NCI-H1417 (cell line): ENCODE measurements around the gene WDR43.

Experiments
- DNase-seq, 3 experiments: peaks; one replicate each; lab custom pipeline; 2025; lab: John Stamatoyannopoulos, UW

Gene WDR43, protein sequence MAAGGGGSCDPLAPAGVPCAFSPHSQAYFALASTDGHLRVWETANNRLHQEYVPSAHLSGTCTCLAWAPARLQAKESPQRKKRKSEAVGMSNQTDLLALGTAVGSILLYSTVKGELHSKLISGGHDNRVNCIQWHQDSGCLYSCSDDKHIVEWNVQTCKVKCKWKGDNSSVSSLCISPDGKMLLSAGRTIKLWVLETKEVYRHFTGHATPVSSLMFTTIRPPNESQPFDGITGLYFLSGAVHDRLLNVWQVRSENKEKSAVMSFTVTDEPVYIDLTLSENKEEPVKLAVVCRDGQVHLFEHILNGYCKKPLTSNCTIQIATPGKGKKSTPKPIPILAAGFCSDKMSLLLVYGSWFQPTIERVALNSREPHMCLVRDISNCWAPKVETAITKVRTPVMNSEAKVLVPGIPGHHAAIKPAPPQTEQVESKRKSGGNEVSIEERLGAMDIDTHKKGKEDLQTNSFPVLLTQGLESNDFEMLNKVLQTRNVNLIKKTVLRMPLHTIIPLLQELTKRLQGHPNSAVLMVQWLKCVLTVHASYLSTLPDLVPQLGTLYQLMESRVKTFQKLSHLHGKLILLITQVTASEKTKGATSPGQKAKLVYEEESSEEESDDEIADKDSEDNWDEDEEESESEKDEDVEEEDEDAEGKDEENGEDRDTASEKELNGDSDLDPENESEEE

DNA sequence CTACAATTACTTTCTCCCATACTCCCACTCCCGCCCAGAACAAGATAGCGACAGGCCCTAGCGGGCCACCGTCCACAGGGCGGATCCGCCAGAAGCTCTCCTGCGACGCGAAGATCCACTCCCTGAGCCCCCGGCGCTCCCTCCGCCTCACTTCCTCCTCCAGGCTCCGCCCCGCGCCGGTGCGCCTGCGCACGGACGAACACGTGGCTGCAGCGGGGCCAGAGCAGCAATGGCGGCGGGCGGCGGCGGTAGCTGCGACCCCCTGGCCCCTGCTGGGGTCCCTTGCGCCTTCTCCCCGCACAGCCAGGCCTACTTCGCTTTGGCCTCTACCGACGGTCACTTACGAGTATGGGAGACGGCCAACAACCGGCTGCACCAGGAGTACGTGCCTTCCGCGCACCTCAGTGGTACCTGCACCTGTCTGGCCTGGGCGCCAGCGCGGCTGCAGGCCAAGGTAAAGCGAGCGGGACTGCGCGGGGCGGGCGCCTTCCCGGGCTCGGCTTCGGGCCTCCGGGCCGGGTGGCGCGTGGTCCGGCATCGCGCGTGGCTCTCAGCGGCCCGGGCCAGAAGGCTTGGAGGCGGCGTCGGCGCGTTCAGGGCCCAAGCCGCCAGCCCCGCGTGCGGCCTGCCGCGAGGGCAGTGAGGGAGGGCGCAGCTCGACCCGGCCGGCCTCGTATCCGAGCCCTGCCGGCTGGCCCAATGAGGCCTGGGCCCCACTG lies at the start of gene WDR43:
Gene WDR43, plus strand, starts transcription at position 198 of the 719 bp plus-strand sequence. Its CDS starts 32 bp downstream, at position 230.
- peak; percentile 99 for DNase-seq

DNA sequence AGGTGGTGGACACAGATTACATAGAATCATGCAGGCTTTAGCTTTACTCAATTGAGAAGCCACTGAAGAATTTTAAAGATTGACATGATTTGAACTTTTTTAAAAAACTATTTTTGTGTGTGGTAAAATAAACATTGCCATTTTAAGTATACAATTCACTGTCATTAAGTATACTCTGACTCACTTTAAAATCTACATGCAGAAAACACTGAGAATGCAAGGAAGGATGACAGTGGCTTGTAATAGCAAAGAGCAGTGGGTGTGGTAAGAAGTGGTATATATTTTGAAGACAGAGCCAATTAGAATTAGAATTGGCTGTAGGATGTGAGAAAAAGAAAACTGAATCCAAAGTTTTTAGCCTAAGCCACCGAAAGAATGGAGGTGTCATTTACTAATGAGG lies 39.3 kb upstream of the WDR43 start:
- DNase-seq = no peak

DNA sequence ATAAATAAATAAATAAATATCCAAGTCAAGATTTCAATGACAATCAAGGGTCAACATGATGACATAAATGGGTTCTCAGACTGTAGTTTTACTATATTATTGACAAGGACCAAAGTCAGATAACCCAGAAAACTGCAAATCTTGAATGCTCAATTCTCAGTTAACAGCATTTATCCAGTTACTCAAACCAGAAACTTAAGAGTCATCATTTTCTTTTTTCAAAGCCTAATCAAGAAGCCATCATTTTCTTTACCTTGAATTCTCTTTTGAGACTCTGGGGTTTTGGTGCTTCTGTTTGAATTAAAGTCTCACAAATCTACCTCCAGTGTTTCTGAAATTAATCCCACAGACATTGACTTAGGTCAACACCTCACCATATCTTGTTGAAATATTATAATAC lies 38.5 kb upstream of the WDR43 start:
- no peak for DNase-seq

DNA sequence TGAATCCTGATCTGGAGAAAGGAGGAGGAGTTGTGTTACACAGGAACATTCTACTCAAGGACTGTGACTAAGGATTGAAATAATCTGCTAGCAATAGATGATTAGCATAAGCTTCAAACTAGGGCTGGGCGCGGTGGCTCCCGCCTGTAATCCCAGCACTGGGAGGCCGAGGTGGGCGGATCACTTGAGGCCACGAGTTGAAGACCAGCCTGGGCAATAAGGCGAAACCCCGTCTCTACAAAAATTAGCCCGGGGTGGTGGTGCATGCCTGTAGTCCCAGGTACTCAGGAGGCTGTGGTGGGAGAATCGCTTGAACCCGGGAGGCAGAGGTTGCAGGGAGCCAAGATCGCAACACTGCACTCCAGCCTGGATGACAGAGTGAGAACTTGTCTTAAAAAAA lies 25.9 kb upstream of the WDR43 start:
- DNase-seq = no peak

DNA sequence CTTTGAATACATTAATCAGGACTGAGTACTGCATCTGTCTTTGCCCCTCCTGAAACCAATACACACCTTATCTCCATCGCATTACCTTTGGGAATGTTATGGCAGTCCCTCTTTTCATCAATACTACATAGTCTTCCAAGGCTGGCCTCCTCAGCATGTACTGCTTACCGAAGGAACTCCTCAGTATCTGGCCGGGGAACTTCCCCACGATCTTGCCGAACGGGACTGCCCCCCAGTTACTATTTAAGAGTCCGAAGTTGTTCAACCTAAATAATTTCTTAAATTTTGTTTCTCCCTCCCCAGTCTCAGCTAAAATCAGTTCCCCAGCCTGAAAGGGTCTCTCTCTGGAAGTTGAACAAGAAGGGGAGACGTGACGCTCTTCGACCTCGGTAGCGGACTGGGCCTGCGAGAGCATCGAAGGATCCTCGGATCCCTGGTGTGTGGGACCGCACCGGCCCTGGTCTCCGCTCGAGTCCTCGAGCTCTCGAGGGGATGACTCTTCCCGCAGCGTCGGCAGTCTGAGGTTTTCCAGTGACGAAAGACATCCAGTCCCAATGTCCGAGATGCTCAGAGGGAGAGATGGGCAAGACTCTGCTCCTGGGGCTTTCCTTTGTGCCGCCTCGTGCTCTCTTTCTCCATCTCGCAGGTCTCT lies 24.8 kb upstream of the WDR43 start:
- DNase-seq = peak in 1 of 3 experiments; percentile 53

DNA sequence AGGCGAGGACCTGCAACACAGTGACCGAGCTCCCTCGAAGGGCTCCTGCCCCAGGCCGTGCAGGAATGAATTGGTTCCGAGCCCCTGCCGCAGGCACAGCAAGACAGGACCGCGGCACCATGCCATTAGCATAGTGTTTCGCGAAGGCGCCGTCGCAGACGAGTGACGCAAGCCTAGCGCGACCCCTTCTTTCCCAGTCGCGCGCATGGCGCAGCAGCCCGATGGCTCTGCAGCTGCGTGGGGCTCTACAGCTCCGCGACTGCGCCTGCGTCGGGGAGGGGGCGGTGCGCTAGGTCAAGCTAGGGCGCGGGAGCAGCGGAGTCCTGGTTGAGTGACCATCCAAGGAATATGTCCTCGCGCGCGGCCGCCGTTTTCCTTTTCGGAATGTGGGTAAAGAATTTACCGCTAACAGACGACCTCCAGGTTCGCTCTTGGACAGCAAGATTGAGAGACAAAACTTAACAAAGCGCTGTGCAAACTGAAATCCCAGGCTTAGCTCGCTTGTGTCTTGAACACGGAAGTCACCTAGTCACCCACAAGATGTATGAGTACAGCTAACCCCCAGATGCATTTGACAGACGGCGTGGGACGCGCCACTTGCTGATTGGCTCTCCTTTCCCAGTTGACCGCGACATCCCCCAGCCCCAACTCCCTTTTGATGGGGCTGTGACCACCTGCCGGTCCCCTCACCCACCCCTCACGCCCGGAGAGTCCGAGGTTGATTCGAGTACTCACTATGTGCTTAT lies 24.1 kb upstream of the WDR43 start, which contains the start of gene TRMT61B:
Gene TRMT61B, minus strand, starts transcription at position 164 of the 746 bp plus-strand sequence. Its CDS starts 32 bp downstream, at position 132.
- DNase-seq = peak; percentile 97 to 98 (median 98)

DNA sequence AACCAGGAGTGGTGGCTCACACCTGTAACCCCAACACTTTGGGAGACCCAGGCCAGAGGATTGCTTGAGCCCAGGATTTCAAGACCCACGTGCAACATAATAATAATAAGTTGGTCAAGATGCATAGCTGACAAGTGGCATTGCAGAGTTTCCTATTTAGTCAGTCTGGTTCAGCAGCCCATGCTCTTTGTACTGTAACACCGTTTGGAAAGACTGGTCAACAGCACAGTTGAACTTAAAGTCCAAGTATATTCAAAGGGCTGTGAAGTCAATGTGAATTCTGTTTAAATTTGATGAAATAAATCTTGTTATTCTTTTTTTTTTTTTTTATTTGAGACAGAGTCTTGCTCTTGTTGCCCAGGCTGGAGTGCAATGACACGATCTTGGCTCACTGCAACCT lies 22.8 kb upstream of the WDR43 start:
- DNase-seq = no peak

DNA sequence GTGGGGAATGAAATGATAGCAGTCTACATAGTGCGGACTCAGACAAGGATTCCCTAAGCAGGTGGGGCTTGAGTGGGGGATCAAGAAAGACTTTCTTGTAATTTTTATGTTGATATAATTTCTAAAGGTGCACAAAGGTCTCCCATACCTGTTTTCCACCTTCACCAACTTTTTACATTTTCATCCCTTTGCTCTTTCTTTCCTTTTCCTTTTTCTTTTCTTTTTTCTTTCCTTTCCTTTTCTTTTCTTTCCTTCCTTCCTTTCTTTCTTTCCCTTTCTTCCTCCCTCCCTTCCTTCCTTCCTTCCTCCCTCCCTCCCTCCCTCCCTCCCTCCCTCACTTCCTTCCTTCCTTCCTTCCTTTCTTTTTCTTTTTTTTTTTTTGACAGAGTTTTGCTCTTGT lies 14.3 kb upstream of the WDR43 start:
- no peak for DNase-seq

DNA sequence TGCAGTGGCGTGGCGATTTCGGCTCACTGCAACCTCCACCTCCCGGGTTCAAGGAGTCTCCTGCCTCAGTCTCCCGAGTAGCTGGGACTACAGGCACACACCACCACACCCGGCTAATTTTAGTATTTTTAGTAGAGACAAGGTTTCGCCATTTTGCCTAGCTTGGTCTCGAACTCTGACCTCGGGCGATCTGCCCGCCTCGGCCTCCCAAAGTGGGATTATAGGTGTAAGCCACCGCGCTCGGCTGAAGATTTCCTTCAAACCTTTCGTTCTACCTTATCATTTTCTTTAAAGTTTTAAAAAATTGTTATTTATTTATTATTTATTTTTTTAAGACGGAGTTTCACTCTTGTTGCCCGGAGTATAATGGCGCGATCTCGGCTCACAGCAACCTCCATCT lies 979 bp upstream of the WDR43 start:
- no peak for DNase-seq

DNA sequence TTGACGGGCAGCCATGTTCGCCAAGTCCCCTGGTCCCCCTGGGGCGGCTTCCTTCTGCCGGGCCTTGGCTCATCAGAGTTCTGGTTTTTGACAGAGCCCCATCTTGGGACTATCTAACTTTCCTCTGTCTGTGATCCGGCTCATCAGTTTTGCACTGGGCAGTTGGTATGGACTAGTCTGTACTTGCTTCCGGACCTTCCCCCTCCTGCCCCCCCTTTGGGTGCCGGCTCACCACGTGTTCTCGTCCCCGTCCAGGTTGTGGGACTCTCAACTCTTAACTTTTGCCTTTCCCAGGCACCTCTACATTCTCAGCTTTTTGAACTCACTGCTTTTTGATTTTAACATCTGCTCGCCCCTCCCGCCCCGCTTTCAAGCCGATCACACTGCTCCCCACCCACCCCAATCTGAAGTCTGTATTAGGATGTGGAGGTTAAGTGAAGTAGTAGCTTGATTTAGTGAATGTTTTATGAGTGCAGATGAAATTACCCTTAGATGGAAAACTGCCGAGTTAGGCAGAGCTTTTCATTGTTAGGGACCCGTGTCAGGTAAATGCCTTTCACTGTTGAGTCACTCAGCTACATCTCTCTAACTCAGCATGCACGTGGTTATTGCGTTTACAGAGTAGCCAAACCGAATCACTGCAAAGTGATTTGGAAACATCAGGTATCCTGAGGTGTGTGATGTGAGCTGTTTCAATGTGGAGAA lies 874 bp downstream of the WDR43 start:
- peak in 1 of 3 experiments; percentile 40 for DNase-seq

DNA sequence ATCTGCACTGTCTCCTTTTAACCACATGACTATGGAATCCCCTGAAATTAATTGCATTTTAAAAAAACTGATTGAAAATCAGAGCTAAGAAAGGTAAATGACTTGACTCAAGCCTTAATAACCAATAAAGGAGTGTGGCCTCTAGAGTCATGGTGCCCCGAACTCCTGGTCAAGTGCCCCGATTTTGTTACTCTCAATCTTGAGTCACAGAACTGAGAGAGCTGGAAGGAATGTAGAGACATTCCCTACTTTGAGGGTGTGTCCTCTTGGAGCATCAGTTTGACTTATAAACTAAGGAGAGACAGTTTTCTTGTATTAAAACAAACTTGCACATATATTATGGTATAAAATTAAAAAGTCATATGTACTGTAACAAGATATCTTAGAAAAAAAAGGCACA lies 2.4 kb downstream of the WDR43 start:
- DNase-seq = no peak

DNA sequence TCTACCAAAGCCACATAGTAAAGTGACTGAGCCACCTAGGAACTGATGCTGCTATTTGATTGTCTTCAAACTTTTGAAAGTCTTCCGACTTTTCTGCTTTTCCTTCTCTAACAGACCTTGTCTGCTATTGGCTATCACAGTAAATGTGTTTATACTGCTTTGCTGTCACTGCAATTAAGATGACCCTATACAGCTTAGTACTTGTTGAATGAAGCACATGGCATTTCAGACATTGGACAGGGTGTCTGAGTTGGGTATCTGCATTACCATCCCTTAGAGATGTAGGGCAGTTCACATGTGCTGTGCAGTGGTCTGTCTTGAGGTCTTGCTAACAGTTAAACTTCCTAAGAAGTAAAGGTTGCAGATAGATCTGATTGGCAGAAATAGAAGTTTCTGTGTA lies 3.6 kb downstream of the WDR43 start:
- DNase-seq = no peak

DNA sequence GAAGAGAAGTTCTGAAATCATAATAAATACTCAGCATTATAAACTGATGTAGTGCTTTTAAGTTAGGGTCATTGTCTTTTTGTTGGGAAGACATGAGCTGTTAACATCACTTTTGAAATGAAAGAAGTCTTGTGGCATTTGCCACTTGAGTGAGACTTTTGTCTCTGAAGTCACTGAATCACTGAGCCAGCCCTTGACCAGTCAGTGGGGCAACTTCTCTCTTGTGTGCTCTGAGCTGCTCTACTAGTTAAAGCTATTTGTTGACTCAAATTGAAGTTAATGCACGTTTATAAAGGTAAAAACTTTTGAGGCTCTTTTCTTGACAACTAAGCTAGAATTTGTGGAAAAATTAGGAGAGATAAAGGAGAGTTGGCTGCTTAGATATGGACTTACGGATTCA lies 6.7 kb downstream of the WDR43 start:
- DNase-seq = no peak

DNA sequence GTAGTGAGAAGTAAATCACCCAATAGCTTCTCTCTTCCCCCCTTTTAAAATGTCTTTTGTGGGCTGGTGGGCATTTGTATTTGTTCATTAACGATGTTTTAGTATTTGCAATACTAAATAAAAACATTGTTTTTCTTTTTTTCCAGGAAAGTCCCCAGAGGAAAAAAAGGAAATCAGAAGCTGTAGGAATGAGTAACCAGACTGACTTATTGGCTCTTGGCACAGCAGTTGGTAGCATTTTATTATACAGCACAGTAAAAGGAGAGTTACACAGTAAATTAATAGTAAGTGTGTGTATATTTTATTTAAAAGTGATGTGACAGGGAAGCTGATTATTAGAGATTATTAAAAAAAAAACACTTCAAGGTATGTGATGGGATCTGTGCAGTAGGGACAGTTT lies 7.4 kb downstream of the WDR43 start:
- DNase-seq = no peak

DNA sequence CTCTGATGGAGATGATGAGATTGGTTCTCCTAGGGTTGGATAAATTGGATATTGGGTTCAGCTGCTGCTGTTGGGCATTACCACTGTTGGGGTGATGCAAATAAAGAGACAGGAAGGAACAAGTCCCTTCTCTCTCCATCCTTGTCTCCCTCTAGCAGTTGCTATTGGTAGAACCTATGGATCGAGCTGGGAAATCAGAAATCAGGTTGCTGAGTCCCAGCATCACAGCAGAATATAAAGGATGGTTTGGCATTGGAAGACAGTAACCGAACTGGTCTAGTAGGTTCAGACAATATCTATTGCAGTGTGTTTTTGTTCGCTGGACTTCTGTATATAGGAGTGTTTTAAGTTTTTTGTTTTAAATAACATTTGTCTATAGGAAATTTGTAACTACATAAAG lies 8.1 kb downstream of the WDR43 start:
- DNase-seq = no peak

DNA sequence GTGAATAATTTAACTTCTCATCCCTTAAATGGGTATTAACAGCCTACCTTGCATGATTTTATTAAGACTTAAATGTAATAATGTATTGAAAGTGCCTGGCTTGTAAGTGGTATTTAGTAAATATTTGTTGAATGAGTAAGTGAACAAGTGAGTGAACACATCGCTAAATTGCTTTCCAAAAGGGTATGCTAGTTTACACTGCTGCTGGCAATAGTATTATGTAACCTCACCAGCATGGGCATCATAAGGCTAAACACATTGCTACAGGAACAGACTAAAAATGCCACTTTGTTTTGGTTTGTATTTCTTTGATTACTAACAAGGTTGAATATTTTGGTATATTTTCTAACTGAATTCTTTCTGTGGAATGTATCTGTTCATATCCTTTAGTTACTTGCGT lies 9.8 kb downstream of the WDR43 start:
- DNase-seq = no peak

DNA sequence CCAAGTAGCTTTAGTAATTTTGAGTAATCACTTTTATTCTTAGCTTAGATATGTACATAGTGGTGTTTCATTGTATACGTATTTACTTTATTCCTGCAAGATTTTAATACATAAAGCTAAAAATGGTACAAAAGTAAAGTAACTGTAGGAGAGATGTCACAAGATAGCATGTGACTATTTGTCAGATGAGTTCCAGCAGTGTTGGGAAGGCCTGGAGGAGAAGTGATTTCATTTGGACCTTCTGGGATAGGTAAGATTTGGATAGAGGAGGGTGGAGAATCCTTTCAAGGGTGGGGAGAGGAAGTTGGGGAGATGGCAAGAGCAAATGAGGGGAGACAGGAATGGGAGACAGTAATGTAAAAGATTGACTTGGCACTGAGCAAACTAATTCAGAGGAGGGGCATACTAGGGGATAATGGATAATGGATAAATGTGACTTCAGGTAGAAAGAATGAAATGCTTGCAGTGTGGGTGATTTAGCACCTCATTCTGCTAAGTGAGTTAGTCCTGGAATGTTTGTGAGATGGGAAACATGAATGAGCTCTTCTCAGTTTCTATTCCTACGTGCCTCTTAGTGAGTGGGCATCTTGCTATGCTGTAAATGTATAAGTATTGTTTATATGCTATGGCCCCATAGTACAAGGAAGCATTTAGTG lies 10.5 kb downstream of the WDR43 start:
- DNase-seq = no peak

DNA sequence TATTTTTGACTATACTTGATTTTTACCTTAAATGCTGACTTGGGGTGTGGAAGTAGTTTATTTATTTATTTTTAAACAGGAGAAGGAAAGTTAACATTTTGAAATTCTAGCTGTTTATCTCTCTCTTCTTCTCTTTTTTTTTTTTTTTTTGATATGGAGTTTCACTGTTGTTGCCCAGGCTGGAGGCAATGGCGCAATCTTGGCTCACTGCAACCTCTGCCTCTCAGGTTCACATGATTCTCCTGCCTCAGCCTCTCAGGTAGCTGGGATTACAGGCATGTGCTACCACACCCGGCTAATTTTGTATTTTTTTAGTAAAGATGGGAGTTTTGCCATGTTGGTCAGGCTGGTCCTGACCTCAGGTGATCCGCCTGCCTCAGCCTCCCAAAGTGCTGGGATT lies 11.1 kb downstream of the WDR43 start:
- no peak for DNase-seq

DNA sequence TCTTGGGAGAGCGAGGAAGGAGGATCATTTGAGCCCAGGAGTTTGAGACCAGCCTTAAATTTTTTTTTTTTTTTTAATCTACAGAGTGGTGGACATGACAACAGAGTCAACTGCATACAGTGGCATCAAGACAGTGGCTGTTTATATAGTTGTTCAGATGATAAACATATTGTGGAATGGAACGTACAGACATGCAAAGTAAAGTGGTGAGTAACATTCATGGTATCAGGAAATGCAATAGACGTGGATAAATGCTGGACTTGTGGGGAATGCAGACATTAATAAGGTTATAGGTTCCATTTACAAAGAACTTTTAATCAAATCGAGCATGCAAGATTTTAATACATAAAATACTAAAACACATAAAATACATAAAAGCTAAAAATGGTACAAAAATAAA lies 11.9 kb downstream of the WDR43 start:
- no peak for DNase-seq

DNA sequence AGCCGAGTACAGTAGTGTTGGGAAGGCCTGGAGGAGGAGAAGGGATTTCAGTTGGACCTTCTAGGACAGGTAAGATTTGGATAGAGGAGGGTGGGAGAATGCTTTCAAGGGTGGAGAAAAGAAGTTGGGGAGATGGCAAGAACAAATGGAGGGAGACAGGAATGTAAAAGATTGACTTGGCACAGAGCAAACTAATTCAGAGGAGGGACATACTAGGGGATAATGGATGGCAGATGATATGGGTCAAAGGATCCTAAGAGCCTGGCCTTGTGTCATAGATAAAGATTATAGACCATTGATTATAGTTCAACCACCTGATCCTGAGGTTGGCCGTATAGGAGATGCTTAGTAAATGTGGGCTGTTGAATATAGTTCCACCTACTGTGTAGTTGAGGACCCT lies 12.4 kb downstream of the WDR43 start:
- no peak for DNase-seq
